ENCODE results near the gene LGALS3BP. TPM values are rescaled to one million over a fixed set of nuclear protein-coding genes. Genes with fewer than 3 reads are reported as not detected.

The LGALS3BP gene
- total and polyA plus RNA-seq, 2 experiments from 2014 or later: 15.1 to 36.5 TPM

DNA sequence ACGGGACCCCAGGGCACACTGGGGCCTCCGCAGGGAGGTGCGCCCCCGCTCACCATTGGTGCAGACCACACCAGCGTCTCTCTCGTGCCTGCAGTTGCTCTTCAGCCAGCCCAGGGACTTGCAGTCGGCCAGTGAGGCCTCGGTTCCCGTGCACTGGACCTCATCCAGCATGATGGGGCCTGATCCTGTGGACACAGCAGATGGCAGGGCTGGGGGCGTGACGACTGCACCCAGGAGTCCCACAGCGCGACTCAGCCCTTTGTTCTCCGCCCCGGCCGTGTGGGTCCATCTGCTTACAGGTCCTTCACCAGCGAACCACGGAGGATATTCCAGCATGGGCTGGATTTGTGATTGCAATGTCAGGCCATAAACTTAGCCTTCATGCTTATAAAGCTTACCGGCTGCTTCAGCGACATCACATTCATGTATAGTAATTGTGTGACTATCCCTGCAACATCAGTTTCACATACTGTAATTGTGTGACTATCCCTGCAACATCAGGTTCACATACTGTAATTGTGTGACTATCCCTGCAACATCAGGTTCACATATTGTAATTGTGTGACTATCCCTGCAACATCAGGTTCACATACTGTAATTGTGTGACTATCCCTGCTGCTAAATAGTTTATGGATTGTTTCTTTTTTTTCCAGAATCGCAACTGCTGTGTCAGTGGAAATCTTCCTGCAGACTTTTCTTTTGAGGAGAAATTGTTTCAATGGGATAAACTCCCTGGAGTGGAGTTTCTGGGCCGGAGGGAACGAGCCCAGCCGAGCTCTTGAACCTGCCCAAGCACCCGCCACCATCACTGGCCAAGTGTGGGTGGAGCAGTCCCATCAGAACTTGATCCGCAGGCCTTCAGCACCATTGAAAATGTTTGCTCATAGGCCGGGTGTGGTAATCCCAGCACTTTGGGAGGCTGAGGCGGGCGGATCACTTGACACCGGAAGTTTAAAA is 4.8 kb downstream of the LGALS3BP start:
- no peaks in the 10 kb centered on the region for H3K4me1 ChIP-seq (ENCODE audit: insufficient read depth)
- no peaks in the 10 kb centered on the region for H3K79me2 ChIP-seq (replicated peaks; ENCODE audit: insufficient read depth)
- no peaks in the 10 kb centered on the region for H4K20me1 ChIP-seq (replicated peaks; ENCODE audit: insufficient read depth)
- H3K27ac Mint-ChIP-seq: peak overlapping the region; percentile 97
- H3K27me3 ChIP-seq (ENCODE audit: insufficient read depth): no peaks in the 10 kb centered on the region
- H2AFZ ChIP-seq: peak overlapping the region; percentile 14; the same call in 1 of the 2 replicates
- DNase-seq (ENCODE audit: low spot score) (peak; percentile 69), ATAC-seq (peak; percentile 23)
- H3K27me3 Mint-ChIP-seq (ENCODE audit: insufficient read depth, low read depth, poor library complexity): peaks cover 11% of the 10 kb centered on the region
- H3K4me2 ChIP-seq: peak overlapping the region; percentile 15; the same call in 1 of the 2 replicates
- peak; percentile 100 for TF ChIP-seq JUNB (IDR thresholded peaks at IDR 0.05; ENCODE audit: unreplicated experiment)
- TF ChIP-seq ZNF462 (CRISPR knock-in tag; IDR thresholded peaks at IDR 0.05): no peak
- TF ChIP-seq, protein P1, sequence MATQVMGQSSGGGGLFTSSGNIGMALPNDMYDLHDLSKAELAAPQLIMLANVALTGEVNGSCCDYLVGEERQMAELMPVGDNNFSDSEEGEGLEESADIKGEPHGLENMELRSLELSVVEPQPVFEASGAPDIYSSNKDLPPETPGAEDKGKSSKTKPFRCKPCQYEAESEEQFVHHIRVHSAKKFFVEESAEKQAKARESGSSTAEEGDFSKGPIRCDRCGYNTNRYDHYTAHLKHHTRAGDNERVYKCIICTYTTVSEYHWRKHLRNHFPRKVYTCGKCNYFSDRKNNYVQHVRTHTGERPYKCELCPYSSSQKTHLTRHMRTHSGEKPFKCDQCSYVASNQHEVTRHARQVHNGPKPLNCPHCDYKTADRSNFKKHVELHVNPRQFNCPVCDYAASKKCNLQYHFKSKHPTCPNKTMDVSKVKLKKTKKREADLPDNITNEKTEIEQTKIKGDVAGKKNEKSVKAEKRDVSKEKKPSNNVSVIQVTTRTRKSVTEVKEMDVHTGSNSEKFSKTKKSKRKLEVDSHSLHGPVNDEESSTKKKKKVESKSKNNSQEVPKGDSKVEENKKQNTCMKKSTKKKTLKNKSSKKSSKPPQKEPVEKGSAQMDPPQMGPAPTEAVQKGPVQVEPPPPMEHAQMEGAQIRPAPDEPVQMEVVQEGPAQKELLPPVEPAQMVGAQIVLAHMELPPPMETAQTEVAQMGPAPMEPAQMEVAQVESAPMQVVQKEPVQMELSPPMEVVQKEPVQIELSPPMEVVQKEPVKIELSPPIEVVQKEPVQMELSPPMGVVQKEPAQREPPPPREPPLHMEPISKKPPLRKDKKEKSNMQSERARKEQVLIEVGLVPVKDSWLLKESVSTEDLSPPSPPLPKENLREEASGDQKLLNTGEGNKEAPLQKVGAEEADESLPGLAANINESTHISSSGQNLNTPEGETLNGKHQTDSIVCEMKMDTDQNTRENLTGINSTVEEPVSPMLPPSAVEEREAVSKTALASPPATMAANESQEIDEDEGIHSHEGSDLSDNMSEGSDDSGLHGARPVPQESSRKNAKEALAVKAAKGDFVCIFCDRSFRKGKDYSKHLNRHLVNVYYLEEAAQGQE (IDR thresholded peaks at IDR 0.05; ENCODE audit: unreplicated experiment): no peak
- no peak for TF ChIP-seq CREB1 (CRISPR knock-in tag; IDR thresholded peaks at IDR 0.05; ENCODE audit: low read depth)
- no peak for TF ChIP-seq ETS1 (IDR thresholded peaks at IDR 0.05)
- H3K4me3 ChIP-seq: no peak overlapping the region
- H3K4me3 Mint-ChIP-seq: peak overlapping the region; percentile 67
- peaks cover 13% of the 10 kb centered on the region for H3K36me3 Mint-ChIP-seq (ENCODE audit: low read depth)
- H3F3A ChIP-seq (replicated peaks; ENCODE audit: low read depth): 0 out of 2 replicates have a peak, but pooled peaks cover 4% of the 10 kb centered on the region
- H3K36me3 ChIP-seq (ENCODE audit: insufficient read depth): no peaks in the 10 kb centered on the region
- peaks cover 27% of the 10 kb centered on the region for H3K4me1 Mint-ChIP-seq
- no peak overlapping the region for H3K27ac ChIP-seq (ENCODE audit: low read depth)
- no peaks in the 10 kb centered on the region for H3K9me3 Mint-ChIP-seq
- H3K9me2 ChIP-seq (ENCODE audit: insufficient read depth): no peaks in the 10 kb centered on the region

Measured in GM23338 (cell line).